Stimulated activated naive CD4-positive, alpha-beta T cell treated with Interleukin-2 at 50 U/mL for 16 hours (primary cell): Measurements from ENCODE around the gene TSR3.

Experiments
- DNase-seq: peaks from one replicate; lab custom pipeline; 2025; lab: John Stamatoyannopoulos, UW

TSR3 gene

DNA sequence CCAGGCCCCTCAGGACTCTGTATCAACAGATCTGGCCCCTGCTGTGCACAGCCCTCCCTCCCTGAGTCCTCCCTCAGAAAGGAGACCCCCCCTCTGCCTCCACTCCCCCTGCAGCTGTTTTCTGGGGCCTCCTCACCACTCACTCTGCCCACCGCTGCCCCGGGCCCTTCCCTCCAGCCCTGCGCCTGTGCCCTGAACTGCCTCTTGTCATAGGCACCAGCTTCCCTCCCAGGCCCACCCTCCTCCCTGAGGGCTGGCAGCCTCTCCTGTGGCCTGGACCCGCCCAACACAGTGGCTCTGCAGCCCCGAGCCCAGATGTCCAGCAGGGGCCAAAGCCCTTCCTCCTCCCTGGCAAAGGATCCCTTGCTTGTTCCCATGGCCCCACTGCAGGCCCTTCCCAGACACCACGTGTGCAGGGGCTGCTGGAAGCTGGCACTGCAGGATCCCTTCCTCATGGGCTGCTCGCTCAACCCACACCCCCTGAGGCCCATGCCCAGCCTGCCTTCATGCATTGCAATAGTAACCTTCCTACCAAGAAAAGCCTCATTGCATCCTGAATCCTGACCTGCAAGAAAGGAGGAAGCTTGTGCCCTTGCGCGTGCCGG lies 25.8 kb upstream of the TSR3 start:
- DNase-seq, result no peak

DNA sequence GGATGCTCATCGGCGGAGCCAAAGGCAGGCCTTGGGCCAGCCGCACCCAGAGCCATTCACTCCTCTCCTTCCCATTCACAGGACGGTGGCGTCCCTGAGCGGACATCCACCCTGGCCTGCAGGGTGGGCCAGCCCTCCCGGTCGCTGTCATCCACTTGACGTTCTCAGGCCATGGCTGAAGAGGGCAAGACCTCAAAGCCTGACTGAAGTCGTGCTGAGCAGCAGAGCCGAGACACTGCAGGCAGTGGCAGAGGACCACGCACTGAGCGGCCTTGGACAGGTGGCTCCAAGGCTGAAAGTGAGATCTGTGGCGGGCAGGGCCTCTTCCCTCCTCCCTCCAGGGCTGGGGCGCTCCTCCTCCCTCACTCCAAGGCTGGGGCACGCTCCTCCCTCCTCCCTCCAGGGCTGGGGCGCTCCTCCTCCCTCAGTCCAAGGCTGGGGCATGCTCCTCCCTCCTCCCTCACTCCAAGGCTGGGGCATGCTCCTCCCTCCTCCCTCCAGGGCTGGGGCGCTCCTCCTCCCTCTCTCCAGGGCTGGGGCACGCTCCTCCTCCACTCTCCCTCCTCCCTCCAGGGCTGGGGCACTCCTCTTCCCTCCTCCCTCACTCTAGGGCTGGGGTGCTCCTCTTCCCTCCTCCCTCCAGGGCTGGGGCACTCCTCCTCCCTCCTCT lies 24.2 kb upstream of the TSR3 start:
- DNase-seq, result no peak

- no peak for DNase-seq
Observed at GRCh38 chr16:1375298-1375640, 23.6 kb upstream of the TSR3 start.

DNA sequence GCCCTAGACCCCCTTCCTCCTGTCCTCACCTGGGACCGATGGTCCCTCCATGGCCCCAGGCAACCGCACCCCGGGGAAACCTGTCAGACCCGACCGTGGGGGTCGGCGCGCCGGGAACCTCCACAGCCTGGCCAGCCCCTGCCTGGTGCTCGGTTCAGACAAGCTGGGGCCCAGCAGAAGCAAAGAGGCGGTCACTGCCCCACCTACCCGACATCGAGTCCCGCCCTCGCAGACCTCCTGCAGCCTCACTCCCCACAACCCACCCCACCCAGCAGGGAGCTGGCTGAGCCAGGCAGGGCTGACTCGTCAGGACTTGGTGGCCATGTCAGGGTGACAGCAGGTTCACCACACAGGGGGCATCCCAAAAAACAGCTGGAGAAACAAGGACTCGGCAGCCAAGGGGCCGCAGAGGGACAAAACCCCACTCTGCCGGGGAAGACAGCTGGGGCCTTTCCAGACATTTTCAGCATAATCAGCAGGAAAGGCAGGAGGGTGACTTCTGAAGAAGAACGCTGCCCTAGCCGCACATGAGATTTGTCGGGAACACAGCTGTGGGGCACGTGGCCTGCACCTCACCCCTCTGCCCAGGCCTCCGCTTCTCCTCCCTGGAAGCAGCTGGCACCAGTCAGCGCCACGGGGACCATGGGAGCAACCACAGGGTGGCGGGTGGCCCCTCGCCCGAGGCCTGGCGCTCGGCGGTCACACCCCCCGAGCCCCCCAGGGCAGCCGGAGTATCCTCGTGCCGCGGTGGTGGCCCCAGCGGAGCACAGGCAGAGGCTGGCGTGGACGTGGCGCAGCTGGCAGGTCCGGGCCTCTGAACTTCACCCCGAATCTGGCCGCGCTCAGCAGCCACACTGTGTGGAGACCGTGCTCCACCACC lies 23.0 kb upstream of the TSR3 start:
- DNase-seq, result no peak

DNA sequence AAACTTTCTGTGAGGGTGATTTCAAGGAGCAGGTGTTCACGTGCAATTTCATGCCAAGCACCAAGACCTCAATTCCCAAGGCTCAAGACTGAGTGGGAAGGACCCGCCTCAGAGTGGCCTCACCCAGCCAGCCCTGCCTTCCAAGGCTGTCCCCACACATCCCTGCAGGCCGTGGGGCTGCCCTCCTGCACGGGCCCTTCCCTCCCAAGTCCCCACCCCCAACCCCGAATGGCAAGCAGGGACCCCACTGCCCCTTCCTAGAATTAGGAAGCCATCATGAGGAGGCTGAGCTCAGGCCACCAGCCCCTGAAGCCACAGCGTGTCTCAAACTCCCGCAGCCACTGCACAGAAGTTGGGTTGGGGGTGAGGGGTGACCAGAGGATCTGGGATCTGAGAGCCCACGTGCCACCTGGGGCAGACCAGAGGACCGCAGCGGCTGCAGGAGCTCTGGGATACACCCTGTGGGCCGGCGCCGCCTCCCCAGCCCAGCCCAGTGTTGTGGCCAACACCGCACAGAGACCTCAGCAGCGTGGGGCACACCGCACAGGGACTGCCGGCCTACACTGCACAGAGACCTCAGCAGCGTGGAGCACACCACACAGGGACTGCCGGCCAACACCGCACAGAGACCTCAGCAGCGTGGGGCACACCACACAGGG lies 20.7 kb upstream of the TSR3 start:
- DNase-seq, result no peak

DNA sequence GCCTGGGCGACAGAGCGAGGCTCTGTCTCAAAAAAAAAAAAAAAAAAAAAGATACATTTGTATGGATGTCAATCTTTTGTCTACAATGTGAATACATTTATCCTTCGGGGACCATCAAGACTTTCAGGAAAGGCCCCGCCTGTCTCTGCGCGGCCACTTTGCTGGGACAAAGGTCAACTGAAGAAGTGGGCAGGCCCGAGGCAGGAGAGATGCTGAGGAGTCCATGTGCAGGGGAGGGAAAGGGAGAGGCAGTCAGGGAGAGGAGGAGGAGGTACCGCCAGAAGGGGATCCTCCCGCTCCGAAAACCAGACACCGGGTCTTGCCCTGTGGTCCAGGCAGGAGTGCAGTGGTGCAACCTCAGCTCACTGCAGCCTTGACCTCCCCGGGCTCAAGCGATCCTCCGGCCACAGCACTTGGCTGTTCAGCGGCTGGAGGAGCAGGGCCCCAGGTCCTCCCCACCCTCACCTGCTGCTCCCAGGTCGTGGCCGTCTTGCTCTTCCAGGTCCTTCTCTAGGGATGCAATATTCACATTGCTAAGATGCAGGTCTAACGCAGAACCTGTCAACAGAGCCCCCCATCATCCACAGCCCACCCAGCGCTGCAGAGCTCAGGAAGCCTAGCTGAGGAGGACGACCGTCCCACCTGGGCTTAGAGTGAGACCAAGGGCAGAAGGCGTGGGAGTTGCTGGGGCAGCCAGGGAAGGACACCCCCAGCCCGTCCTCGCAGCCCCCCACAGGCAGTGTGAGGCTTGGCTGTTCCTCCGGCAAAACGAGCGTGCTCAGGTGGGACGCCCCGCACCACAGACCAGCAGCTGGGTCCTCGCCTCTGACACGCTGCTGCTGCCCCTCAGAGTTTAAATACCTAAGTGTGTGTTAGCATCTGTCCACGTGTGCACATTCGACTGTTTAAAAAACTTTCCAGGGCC lies 19.6 kb upstream of the TSR3 start:
- DNase-seq, result no peak

- DNase-seq, result no peak
Observed at GRCh38 chr16:1367486-1368174, 16.0 kb upstream of the TSR3 start.

- DNase-seq, result no peak
Observed at GRCh38 chr16:1366712-1367299, 15.1 kb upstream of the TSR3 start.

- no peak for DNase-seq
Observed at GRCh38 chr16:1366060-1366711, 14.5 kb upstream of the TSR3 start.

DNA sequence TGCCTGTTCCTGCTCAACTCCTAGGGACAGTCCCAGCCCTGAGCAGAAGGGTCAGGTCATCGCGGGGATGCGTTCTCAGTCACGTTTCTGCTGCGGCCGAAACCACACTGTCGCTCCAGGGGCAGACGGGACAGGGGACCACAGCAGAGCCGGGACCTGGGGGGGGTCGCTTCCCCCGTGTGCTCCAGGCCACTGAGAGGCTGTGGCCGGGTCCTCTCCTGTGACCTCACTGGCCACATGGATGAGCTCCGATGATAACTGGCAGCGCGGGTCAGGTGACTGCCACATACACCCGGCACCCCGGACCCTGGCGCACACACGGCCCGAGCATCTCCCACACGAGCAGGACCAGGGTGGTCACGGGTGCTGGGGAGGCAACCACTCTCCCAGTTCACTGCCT lies 12.8 kb upstream of the TSR3 start:
- DNase-seq, result no peak

DNA sequence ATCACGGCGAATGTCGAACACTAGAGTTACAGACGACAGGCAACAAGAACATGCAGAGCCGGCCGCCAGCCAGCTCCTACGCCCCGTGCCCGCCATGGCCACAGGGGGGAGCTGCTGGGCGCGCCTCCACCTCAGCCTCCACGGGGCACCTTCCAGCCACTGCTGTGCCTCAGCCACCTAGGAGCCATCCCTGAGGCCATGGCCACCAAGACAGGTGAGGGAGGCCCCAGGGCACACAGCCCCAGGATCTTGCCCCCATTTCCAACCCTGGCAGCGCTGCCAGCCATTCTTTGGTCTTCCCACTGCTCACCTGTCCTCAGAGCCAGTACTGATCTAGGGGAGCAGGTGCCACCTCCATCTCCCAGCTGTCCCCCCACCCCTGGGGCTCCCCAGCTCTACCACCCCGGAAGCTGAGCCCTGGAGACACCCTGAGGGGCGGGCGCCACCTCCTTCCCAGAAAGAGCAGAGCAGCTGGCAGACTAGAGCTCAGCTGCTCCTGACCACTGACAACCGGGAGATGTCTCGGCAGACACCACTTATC lies 11.9 kb upstream of the TSR3 start:
- peak; percentile 58 for DNase-seq

DNA sequence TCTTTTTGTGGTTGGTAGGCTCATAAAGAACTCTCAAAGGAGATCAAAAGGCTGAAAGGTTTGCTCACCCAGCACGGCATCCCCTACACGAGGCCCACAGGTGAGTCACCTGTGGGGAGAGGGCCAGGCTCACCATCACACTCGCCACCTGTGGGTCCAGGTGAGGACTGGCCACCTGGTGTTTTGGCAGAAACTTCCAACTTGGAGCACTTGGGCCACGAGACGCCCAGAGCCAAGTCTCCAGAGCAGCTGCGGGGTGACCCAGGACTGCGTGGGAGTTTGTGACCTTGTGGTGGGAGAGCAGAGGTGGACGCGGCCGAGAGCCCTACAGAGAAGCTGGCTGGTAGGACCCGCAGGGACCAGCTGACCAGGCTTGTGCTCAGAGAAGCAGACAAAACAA lies 11.1 kb upstream of the TSR3 start:
- DNase-seq, result no peak

- DNase-seq, result no peak
Observed at GRCh38 chr16:1361685-1362360, 10.1 kb upstream of the TSR3 start.

GRCh38 chr16:1357906-1358566 lies 6.4 kb upstream of the TSR3 start:
- no peak for DNase-seq

DNA sequence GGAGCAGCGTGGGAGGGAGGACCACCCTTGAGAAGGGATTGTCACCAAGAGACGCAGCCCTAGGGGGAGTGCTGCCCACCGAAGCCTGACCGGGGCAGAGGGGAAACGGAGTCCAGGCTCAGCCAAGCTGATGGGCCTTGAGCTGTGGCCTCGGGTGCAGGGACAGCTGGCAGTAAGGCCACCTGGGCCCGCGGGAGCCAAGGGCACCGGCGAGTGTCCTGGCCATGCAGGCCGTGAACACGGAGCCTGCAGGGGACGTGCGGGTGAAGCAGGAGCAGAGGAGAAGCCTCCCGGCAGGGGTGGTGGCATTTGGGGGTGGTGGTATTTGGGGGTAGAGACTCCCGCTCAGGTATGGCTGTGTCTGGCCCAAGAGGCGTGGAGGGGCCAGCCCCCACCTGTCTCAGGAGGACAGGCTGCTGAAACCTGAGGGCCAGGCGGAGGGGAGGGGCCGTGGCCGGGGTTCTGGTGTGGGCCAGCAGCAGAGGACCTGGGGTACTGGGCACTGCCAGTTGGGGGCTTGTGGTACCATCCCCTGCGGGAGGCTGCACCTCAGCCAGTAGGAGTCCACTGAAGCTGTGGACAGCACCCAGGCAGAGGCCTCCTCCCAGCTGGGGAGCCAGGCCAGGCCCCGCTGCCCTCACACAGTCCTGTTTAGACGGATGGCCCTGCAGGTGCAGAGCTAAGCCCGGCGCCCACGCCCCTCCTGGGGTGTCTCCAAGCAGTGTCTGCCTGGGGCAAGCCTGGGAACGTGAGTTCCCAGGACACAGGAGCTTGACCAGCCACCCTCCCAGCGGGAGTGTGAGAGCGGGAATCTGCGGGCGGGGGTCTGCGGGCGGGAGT lies 4.6 kb upstream of the TSR3 start:
- DNase-seq, result no peak

- no peak for DNase-seq
Observed at GRCh38 chr16:1355591-1355990, 3.9 kb upstream of the TSR3 start.

- no peak for DNase-seq
Observed at GRCh38 chr16:1354815-1355540, 3.3 kb upstream of the TSR3 start.
